Suprapubic skin (tissue), 4 donors: ENCODE data around the gene DCTN2. TPM values are rescaled to one million over a fixed set of nuclear protein-coding genes. Genes with fewer than 3 reads are reported as not detected.
"Not testable (repeated sequence)": the region's sequence is repeated elsewhere in the genome, so short reads cannot be mapped to it uniquely, and the experiment has no call there.

Experiments
- DNase-seq, 2 donors: peaks; one replicate each; pipeline ENCODE4 v3.0.0-alpha.2; 2019; ENCODE audit warnings: low spot score in 2 of 2
- H3K27ac ChIP-seq: fragments of 200-600 bp; sonication (generic); one replicate; pipeline ENCODE4 v1.5.1; 2019
- H3K27me3 ChIP-seq: fragments of 200-600 bp; sonication (generic); one replicate; pipeline ENCODE4 v1.5.1; 2019
- H3K36me3 ChIP-seq: fragments of 200-600 bp; sonication (generic); one replicate; pipeline ENCODE4 v1.5.1; 2019
- H3K4me1 ChIP-seq: fragments of 200-600 bp; sonication (generic); one replicate; pipeline ENCODE4 v1.5.1; 2019
- H3K4me3 ChIP-seq: fragments of 200-600 bp; sonication (generic); one replicate; pipeline ENCODE4 v1.5.1; 2019; ENCODE audit warnings: mild to moderate bottlenecking
- H3K9me3 ChIP-seq: fragments of 200-600 bp; sonication (generic); one replicate; pipeline ENCODE4 v1.5.1; 2019
- EP300 ChIP-seq: sonication (generic); formaldehyde crosslinking; IDR thresholded peaks from one replicate; pipeline ENCODE4 v1.6.1; 2017; ENCODE audit warnings: antibody characterized with exemption
- POLR2A ChIP-seq, 2 donors: fragments of 450-650 bp; IDR thresholded peaks; one replicate each; pipeline ENCODE4 v1.6.1; 2017; ENCODE audit warnings: antibody characterized with exemption in 2 of 2, mild to moderate bottlenecking in 2 of 2, moderate library complexity in 2 of 2
- POLR2AphosphoS5 ChIP-seq, 3 donors: sonication (generic); formaldehyde crosslinking; IDR thresholded peaks; one replicate each; pipeline ENCODE4 v1.6.1; 2017; ENCODE audit warnings: antibody characterized with exemption in 3 of 3
- WGBS: methylation state at CpG from one replicate; pipeline ENCODE4 v1.1.5; 2018; 5-methylcytosine and 5-hydroxymethylcytosine counted together
- total RNA-seq, 4 donors: library from RNA; depleted of rRNA; stranded (reverse); fragments of >200 nt; gene quantifications; one replicate each; pipeline ENCODE4 v1.1.0, GENCODE V29; 2016
- TF ChIP-seq, protein P1 (sequence below), 2 donors: fragments of 200-600 bp in 1 of 2; fragments of 450-650 bp in 1 of 2; sonication (generic) in 1 of 2; IDR thresholded peaks; one replicate each; pipeline ENCODE4 v1.5.1; 2016 to 2019; ENCODE audit warnings: antibody characterized with exemption in 2 of 2, mild to moderate bottlenecking in 1 of 2, moderate library complexity in 1 of 2

DCTN2 gene
- total RNA-seq, 4 donors from 2014 or later = 152 to 242 (median 185) TPM

DNA sequence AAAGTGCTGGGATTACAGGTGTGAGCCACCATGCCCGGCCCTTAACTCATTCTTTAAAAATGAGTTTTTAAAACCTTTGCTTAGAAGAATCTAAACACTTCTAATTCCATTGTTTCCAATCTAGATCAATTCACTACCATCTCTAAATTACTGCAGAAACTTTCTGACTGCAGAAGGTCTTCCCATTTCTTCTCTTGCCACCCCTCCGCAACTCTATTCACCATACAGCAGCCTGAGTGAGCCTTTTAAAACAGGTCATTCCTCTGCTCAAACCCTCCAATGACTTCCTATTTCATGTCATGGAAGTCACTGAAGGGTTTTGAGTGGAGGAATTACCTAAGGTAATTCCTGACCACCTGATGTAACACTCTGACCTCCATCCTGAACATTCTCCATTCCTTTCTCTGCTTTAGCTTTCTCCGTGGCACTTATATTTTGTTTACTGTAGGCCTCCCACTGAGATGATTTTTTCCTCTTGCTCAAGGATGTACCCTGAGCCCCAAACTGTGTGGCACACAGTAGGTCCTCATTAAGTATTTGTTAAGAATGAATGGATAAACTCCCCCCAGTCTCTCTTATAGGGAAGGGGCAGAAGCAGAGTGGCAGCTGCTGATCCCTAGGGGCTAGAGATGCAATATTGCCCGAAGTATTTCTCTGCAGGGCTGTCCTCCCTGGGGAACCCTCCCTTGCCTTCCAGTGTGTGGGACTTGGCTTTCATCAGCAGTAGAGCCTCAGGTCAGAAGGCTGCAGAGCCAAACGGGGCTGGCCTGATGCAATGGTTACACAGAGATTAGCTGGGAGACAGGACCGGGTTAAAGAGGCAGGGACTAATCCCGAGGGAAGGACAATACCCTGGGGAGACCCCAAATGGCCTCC lies 27.8 kb downstream of the DCTN2 start:
- H3K27me3 ChIP-seq = no peaks in the 10 kb centered on the region
- peak in 1 of 2 donors; percentile 77 for DNase-seq
- WGBS = 26% methylated on average over 7 of the region's 7 CpGs
- peaks cover 58% of the 10 kb centered on the region for H3K4me1 ChIP-seq
- H3K4me3 ChIP-seq = peak overlapping the region; percentile 77
- no peak for TF ChIP-seq POLR2A (IDR thresholded peaks at IDR 0.05)
- no peak for TF ChIP-seq EP300
- TF ChIP-seq POLR2AphosphoS5 (IDR thresholded peaks at IDR 0.05) = no peak
- TF ChIP-seq, protein P1, sequence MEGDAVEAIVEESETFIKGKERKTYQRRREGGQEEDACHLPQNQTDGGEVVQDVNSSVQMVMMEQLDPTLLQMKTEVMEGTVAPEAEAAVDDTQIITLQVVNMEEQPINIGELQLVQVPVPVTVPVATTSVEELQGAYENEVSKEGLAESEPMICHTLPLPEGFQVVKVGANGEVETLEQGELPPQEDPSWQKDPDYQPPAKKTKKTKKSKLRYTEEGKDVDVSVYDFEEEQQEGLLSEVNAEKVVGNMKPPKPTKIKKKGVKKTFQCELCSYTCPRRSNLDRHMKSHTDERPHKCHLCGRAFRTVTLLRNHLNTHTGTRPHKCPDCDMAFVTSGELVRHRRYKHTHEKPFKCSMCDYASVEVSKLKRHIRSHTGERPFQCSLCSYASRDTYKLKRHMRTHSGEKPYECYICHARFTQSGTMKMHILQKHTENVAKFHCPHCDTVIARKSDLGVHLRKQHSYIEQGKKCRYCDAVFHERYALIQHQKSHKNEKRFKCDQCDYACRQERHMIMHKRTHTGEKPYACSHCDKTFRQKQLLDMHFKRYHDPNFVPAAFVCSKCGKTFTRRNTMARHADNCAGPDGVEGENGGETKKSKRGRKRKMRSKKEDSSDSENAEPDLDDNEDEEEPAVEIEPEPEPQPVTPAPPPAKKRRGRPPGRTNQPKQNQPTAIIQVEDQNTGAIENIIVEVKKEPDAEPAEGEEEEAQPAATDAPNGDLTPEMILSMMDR (IDR thresholded peaks at IDR 0.05) = no peak
- peak overlapping the region; percentile 96 for H3K27ac ChIP-seq
- no peaks in the 10 kb centered on the region for H3K9me3 ChIP-seq
- peaks cover 33% of the 10 kb centered on the region for H3K36me3 ChIP-seq

DNA sequence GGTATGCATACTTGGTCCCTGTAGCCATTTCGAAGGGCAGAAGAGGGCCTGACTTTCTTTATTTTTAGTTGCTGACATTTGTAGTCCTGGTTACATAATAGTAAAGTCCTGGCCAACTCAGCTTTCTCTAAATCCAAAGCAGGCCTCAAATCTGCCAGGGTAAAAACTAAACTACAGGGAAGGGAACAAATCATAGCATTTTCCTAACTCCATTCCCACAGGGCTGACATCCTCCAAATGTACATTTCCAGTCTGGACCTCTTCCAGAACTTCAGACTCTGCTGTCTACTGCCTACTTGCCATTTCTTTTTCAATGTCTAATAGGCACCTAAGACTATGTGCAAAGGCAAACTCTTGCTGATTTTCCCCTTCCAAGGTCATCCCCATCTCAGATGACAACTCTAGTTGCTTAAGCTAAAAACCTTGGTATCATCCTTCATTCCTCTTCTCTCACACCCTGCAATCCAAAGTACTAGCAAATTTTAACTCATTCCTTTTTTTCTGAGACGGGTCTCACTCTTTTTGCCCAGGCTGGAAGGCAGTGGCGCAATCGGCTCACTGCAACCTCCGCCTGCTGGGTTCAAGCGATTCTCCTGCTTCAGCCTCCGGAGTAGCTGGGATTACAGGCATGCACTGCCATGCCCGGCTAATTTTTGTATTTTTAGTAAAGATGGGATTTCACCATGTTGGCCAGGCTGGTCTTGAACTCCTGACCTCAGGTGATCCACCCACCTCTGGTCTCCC lies 28.6 kb downstream of the DCTN2 start:
- WGBS = 53% methylated on average over 8 of the region's 8 CpGs
- H3K4me3 ChIP-seq = peak overlapping the region; percentile 77
- H3K27me3 ChIP-seq = no peaks in the 10 kb centered on the region
- TF ChIP-seq POLR2A (IDR thresholded peaks at IDR 0.05) (no peak), POLR2AphosphoS5 (IDR thresholded peaks at IDR 0.05) (no peak), EP300 (no peak)
- TF ChIP-seq, protein P1 (IDR thresholded peaks at IDR 0.05) = no peak
- H3K9me3 ChIP-seq = no peaks in the 10 kb centered on the region
- H3K36me3 ChIP-seq = peaks cover 41% of the 10 kb centered on the region
- peaks cover 50% of the 10 kb centered on the region for H3K4me1 ChIP-seq
- no peak for DNase-seq
- peak overlapping the region; percentile 96 for H3K27ac ChIP-seq

DNA sequence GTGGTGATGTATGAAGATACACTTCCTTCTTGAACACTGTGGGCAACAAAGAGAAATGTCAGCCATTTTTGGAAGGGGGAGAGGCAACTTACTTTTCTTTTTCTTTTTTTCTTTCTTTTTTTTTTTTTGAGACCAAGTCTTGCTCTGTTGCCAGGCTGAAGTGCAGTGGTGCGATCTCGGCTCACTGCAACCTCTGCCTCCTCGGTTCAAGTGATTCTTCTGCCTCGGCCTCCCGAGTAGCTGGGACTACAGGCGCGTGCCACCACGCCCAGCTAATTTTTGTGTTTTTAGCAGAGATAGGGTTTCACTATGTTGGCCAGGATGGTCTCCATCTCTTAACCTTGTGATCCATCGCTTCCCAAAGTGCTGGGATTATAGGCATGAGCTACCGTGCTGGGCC lies 29.3 kb downstream of the DCTN2 start:
- 72% methylated on average over 10 of the region's 10 CpGs for WGBS
- Histone ChIP-seq H3K4me1 (peaks cover 46% of the 10 kb centered on the region), H3K27ac (peak overlapping the region; percentile 96), H3K36me3 (peaks cover 47% of the 10 kb centered on the region), H3K4me3 (peak overlapping the region; percentile 77)
- DNase-seq, H3K9me3 ChIP-seq, H3K27me3 ChIP-seq: not testable (repeated sequence)

DNA sequence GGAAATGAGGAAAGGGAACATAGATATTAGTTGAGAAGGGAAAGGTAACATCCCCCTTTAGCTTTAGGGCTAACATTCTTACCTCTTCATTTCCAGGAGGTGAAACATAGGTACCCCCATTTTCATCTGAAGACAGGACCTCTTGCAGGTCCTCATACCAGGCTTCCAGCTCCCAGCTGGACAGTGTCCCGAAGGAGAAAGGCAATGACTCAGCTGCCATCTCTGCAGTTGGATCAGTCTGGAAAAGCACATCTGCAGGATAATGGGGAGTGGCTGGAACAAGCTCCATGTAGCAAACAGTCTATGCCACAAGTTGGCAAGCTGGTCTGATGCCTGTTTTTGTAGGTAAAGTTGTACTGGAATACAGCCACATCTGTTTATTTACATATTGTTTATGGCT lies 29.8 kb downstream of the DCTN2 start:
- H3K4me1 ChIP-seq = peaks cover 44% of the 10 kb centered on the region
- DNase-seq = no peak
- TF ChIP-seq POLR2AphosphoS5 (IDR thresholded peaks at IDR 0.05) = no peak
- no peak for TF ChIP-seq POLR2A (IDR thresholded peaks at IDR 0.05)
- no peak for TF ChIP-seq EP300
- TF ChIP-seq, protein P1 (IDR thresholded peaks at IDR 0.05) = no peak
- H3K36me3 ChIP-seq = peaks cover 52% of the 10 kb centered on the region
- 9% methylated on average over 1 of the region's 1 CpG for WGBS
- H3K27me3 ChIP-seq = no peaks in the 10 kb centered on the region
- no peaks in the 10 kb centered on the region for H3K9me3 ChIP-seq
- peak overlapping the region; percentile 96 for H3K27ac ChIP-seq
- no peak overlapping the region for H3K4me3 ChIP-seq

DNA sequence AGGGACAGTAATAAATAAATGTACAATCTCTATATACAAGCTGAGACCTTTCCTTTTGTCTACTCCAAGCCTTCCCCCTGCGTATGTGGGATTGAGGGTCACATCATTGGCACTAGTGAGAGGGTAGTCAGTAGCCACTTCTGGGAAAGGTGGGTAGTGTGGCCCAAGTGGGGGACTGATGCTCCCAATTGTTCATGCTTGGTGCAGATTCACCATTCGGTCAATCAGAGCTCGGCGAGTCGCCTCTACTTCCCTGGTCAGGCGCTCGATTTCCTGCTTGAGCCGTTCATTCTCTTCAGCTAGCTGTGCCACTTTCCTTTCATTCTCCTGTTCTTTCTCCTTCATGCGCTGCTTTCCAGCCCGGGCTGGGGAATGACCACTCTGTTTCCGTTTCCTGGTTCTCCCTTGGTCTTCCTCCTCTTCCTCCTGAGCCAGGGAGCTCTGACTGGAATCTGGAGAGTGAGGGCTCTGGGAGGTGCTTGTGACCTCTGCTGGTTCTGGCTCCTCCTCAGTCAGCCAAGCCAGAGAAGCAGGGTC lies 30.3 kb downstream of the DCTN2 start:
- TF ChIP-seq, protein P1 (IDR thresholded peaks at IDR 0.05) = no peak
- TF ChIP-seq POLR2AphosphoS5 (IDR thresholded peaks at IDR 0.05) (no peak), EP300 (no peak)
- 83% methylated on average over 11 of the region's 11 CpGs for WGBS
- Histone ChIP-seq H3K4me1 (peaks cover 39% of the 10 kb centered on the region), H3K27ac (no peak overlapping the region), H3K9me3 (no peaks in the 10 kb centered on the region), H3K27me3 (no peaks in the 10 kb centered on the region), H3K36me3 (peaks cover 57% of the 10 kb centered on the region), H3K4me3 (no peak overlapping the region)
- DNase-seq = no peak
